H7 (cell line): ENCODE data around the gene TOR3A. TPM values are rescaled to one million over a fixed set of nuclear protein-coding genes. Genes with fewer than 3 reads are reported as not detected.
"Not testable (repeated sequence)": the region's sequence is repeated elsewhere in the genome, so short reads cannot be mapped to it uniquely, and the experiment has no call there.

Experiments
- DNase-seq: peaks from one replicate; pipeline ENCODE4 v3.0.0; 2012
- H3K27me3 ChIP-seq: 2 replicates; pipeline ENCODE4 v1.6.0; 2011; ENCODE audit warnings: mild to moderate bottlenecking, low read length; ENCODE audit not compliant: control insufficient read depth, insufficient read depth
- H3K36me3 ChIP-seq: replicated peaks from 2 replicates; pipeline ENCODE4 v1.5.1; 2011; ENCODE audit warnings: low read length; ENCODE audit not compliant: control insufficient read depth, insufficient read depth
- H3K4me3 ChIP-seq: 2 replicates; pipeline ENCODE4 v1.5.1; 2011; ENCODE audit warnings: low read depth, mild to moderate bottlenecking, control low read depth, low read length, moderate library complexity; ENCODE audit not compliant: insufficient read depth
- total RNA-seq: library from RNA; depleted of rRNA; stranded (reverse); fragments of >200 nt; shearing (Covaris generic); gene quantifications from 2 replicates; pipeline ENCODE4 v1.2.3, GENCODE V29; 2014; rRNA removed

The TOR3A gene, protein sequence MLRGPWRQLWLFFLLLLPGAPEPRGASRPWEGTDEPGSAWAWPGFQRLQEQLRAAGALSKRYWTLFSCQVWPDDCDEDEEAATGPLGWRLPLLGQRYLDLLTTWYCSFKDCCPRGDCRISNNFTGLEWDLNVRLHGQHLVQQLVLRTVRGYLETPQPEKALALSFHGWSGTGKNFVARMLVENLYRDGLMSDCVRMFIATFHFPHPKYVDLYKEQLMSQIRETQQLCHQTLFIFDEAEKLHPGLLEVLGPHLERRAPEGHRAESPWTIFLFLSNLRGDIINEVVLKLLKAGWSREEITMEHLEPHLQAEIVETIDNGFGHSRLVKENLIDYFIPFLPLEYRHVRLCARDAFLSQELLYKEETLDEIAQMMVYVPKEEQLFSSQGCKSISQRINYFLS
- total RNA-seq = 25.3 and 29.7 TPM in 2 replicates

DNA sequence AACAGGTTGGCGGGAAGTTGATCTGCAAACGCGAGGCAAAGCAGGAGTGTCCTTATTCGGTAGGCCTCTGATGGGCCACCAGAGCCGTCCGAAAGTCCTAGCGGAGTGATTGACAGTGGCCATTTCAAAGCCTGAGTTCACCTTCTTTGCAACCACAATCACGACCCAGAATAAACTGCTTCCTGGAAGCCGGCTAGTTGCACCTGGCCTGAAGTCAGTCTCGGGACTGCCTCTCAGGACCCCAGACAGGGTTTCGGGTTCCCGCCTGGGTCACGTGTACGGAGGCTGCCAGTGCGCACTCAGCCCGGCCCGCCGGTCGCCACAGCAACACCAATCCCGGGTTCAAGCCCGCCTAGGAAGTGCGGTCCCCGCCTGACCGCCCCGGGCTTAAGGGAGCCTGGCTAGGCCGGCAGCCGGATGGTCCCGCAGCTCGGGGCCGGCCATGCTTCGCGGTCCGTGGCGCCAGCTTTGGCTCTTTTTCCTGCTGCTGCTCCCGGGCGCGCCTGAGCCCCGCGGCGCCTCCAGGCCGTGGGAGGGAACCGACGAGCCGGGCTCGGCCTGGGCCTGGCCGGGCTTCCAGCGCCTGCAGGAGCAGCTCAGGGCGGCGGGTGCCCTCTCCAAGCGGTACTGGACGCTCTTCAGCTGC is at the start of gene TOR3A:
TSS of gene TOR3A (plus strand) at position 384 of the 646 bp plus-strand sequence. CDS start at position 443, 59 bp downstream.
- no peaks in the 10 kb centered on the region; the same call in 1 of the 2 replicates for H3K36me3 ChIP-seq
- peak within 1 kb of the TSS; percentile 92 for H3K4me3 ChIP-seq
- peak; percentile 96 for DNase-seq
- peaks cover 3% of the 10 kb centered on the region; the same call in 1 of the 2 replicates for H3K27me3 ChIP-seq

DNA sequence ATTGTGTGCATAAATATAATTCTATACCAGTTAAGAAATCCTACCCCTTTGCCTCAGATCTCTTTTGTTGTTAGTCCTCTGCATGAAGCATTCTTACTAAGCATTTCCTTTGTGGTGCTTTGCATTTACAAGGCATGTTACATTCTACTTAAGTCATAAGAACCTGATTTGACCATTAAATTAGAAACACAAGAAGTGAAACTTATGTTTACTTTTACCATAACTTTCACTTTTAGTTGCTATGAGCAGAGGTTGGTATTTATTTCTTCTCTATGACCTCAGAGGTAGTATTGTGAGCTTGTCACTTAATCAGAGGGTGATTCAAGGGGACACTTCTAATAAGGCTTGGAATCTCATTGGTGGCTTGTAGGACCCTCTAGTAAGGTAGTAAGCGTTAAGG is 47.1 kb upstream of the TOR3A start:
- DNase-seq = no peak
- Histone ChIP-seq H3K4me3 (no peak overlapping the region), H3K27me3 (no peaks in the 10 kb centered on the region), H3K36me3 (no peaks in the 10 kb centered on the region)

DNA sequence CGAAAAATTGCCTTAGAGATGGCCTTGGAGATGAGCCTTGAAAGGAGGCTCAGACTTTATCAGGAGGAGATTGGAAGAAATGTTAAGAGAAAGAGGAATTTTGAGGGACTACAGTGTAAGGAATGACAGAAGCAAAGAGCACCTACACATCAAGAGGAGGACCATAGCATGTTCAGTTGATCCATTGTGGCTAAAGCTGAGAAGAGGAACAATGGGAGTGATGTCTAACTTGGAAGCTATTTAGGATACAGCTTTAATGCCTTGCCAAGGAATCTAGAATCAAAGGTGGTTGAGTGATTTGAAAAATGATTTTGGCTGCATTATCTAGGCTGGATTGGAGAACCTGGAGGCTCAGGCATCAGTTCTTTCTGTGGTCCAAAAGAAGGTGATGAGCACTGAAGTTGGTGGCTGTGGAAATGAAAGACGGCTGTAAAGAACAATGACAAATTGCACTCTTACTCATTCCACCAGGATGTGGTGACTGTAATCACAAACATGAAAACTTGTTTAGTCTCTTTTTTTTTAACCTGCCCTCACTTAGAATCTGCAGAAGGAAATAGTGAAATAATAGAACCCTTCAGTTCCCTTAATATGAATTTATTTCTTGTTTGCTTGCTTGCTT is 44.9 kb upstream of the TOR3A start:
- H3K27me3 ChIP-seq = no peaks in the 10 kb centered on the region
- H3K36me3 ChIP-seq = no peaks in the 10 kb centered on the region
- no peak for DNase-seq
- H3K4me3 ChIP-seq = no peak overlapping the region

DNA sequence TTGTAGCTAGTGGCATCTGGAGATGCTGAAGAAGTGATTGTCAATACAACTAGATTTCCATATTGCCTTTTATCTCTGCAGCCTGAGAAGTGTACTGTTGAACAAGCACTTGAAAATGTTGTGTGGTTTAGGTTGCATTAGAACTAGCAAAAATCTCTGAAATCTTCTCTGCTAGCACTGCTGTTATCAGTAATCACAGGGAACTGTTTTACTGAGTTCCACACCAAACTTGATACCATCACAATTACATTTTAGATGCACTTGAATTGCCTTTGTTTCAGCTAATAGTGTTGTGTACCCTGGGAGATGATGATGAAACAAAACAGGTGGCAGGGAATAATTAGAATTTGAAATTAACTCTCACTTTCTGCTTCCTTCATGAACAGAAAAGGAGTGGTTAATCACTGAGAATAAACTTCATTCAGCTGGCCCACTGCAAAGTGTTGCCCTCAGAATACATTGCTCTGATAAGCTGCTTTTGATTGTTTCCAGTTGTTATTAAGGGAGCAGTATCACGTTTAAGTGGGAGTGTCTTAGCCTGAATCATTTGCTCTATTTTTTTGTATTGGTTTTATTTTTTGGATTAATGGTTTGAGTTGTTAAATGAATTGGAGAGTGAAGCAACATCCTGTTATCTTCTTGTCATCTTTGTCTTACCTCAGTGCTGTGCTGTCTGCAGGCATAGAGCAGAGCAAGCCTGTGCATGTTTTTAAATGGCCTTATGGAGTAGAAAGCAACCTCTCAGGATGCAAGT is 43.2 kb upstream of the TOR3A start:
- Histone ChIP-seq H3K27me3 (no peaks in the 10 kb centered on the region), H3K4me3 (no peak overlapping the region), H3K36me3 (no peaks in the 10 kb centered on the region)
- no peak for DNase-seq

DNA sequence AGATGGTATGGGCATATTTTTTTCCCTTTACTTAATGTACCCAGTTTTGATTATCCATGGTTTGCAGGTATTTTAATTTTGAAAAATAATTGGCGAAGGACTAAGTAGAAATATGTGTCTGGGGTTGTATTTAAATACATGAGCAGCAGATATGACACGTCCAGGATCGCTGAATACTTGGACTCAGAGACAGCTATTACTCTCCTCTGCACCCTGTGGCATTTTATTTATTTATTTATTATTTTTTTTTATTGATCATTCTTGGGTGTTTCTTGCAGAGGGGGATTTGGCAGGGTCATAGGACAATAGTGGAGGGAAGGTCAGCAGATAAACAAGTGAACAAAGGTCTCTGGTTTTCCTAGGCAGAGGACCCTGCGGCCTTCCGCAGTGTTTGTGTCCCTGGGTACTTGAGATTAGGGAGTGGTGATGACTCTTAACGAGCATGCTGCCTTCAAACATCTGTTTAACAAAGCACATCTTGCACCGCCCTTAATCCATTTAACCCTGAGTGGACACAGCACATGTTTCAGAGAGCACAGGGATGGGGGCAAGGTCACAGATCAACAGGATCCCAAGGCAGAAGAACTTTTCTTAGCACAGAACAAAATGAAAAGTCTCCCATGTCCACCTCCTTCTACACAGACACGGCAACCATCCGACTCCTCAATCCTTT is 42.2 kb upstream of the TOR3A start:
- H3K4me3 ChIP-seq, DNase-seq, H3K27me3 ChIP-seq, H3K36me3 ChIP-seq: not testable (repeated sequence)

DNA sequence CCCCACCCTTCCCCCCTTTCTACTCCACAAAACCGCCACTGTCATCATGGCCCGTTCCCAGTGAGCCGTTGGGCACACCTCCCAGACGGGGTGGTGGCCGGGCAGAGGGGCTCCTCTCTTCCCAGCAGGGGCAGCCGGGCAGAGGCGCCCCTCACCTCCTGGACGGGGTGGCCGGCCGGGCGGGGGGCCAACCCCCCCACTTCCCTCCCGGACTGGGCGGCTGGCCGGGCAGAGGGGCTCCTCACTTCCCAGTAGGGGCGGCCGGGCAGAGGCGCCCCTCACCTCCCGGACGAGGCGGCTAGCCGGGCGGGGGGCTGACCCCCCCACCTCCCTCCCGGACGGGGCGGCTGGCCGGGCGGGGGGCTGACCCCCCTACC is 41.7 kb upstream of the TOR3A start:
- not testable (repeated sequence) for H3K36me3 ChIP-seq, H3K4me3 ChIP-seq, H3K27me3 ChIP-seq, DNase-seq

DNA sequence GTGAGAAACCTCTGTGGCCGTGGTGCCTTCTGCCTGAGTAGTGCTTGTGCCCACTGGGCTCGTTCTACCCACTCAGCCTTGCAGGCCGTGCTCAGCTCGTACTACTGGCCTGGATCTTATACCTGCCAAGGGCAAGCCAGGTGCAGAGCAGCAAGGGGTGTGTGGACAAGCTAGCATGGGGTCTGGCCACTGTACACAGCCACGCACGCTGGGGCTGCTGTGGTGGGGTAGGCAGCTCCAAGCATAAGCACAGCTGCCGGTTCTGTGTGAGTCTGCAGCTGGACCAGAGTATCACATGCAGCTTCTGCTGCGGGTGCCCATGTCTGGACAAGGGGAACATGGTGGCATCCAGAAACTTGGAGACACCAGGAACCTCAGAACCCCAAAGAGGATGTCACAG is 39.8 kb upstream of the TOR3A start:
- no peaks in the 10 kb centered on the region for H3K36me3 ChIP-seq
- no peak overlapping the region for H3K4me3 ChIP-seq
- no peaks in the 10 kb centered on the region for H3K27me3 ChIP-seq
- no peak for DNase-seq

DNA sequence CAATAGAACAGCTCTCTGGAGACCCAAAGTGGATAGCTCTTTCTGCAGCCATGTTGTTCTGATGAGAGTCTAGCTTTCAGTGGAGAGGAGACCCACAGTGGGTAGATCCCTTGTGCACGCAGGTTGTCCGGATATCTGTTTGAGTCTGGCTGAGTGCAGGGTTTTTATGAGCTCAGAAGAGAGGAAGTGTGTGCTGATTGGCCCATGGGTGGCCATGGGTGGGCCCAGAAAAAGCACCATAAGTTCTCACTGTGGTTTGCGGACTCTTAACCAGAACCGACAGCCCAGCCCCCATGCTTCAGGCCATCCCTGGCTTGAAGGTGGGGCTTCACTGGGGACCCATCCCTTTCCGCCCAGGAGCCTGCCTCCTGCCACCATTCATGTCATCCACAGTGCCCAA is 39.2 kb upstream of the TOR3A start:
- no peak for DNase-seq
- Histone ChIP-seq H3K36me3 (no peaks in the 10 kb centered on the region), H3K27me3 (no peaks in the 10 kb centered on the region), H3K4me3 (no peak overlapping the region)

DNA sequence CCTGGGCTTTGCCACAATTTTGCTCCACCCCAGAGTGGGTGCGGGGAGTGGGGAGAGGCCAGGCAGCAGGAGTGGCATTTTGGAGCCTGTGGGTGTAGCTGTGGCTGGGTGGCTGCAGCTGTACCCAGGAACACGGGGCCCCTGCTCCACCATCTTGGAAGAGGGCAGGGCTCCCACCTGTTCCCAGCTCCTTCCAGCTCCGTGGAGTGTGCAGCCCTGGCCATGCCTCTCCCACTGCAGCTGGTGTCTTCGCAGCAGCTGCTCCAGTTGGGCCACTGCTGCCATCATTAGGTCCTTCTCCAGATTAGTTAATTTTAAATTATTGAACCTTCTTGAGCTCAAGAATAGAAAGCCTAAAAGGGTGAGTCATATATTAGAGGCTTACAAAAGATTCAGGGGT is 38.6 kb upstream of the TOR3A start:
- Histone ChIP-seq H3K27me3 (no peaks in the 10 kb centered on the region), H3K4me3 (no peak overlapping the region), H3K36me3 (no peaks in the 10 kb centered on the region)
- DNase-seq = no peak

DNA sequence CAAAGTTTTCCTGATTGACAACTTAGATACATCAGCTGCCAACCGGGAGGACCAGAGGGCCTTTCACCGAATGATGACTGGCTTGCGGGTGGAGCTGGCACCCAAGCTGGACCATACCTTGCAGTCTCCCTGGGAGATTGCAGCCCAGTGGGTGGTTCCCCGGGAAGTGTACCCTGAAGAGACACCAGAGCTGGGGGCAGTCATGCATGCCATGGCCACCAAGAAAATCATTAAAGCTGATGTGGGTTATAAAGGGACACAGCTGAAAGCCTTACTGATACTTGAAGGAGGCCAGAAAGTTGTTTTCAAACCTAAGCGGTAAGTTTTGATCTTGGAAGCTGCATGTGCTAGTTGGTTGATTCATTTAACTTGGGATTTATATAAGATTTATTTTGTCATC is 38.0 kb upstream of the TOR3A start:
- Histone ChIP-seq H3K4me3 (no peak overlapping the region), H3K36me3 (no peaks in the 10 kb centered on the region), H3K27me3 (no peaks in the 10 kb centered on the region)
- DNase-seq = no peak

DNA sequence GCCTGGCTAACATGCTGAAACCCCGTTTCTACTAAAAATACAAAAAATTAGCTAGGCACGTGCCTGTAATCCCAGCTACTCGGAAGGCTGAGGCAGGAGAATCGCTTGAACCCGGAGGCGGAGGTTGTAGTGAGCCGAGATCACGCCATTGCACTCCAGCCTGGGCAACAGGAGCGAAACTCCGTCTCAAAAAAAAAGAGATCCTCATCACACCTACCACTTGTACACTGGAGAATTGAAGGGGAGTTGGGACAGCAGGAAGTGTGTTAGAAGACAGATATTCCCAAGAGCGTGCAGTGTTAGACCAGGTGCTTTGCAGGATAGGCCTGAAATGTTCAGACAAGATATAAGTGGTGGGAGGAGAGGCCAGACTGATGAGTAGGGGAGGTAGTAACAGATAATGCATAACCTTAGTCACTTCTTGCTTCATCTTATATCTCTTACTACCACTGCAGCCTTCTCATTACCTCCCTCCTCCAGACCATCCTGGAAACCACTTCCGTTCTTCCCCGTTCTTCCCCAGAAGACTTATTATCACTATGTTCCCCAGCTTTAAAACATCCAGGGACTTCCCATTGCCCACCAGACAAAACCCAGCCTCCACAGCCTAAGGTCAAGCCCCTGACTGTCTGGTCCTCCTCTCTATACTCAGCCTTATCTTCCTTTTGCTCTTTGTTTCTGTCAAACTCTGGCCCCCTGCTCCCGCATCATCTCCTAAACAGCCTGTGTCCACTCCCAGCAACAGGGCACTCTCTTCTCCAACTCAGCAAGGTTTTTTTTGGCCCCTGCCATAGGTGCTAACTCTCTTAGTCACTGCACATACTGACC is 34.8 kb upstream of the TOR3A start:
- H3K4me3 ChIP-seq = no peak overlapping the region
- DNase-seq = no peak
- no peaks in the 10 kb centered on the region for H3K27me3 ChIP-seq
- no peaks in the 10 kb centered on the region for H3K36me3 ChIP-seq

DNA sequence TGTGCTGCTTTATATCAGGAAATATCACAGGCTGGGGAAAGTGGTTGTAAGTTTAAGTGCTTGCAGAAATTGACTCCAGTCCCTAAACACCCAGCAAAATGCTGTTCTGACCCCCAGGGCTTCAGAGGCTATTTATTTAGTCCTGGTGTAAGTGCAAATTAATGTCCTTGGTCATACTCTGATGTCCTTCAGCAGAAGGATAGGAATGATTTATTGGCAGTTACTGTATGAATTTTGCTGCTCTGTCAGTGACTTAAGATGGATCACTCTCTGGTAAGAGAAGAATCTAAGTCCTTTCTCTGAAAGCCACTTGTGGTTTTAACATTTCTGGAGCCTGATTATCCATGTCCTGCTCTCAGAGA is 34.3 kb upstream of the TOR3A start:
- no peak for DNase-seq
- H3K36me3 ChIP-seq = no peaks in the 10 kb centered on the region
- H3K4me3 ChIP-seq = no peak overlapping the region
- H3K27me3 ChIP-seq = no peaks in the 10 kb centered on the region

DNA sequence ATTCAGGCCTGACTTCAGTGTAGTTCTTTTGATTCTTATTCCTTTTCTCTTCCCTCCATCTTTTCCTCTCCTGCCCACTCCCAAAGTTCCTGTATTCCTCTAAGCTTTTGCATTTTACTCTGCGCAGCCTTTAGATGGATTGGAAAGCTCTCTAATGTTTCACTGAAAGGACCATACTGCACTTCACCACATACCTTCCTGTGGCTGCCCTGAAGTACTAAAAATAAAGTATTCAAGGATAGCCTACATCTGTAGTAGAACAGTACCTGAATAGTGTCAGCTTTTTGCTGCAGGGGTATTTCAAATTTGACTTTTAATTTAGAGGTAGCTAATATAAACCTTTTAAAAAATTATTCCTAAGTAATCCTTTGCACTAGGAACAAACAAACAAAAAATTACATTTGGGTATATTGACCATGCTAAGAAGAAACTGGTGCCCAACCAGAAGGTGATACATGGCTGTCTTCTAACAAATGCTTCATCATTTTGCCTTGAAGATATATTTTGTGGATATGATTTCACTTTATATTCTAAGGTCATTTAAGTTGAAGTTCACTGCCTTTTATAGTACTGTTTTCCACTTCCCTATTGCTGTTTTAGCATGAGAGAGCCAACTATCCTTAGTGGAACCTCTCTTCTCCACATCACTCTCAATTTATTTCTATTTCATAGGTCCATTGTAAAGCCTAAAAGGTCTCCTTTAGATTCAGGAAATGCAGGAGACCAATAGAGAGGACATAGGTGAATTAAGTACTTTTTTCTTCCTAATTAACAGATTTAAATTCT is 33.3 kb upstream of the TOR3A start:
- Histone ChIP-seq H3K4me3 (no peak overlapping the region), H3K36me3 (no peaks in the 10 kb centered on the region), H3K27me3 (no peaks in the 10 kb centered on the region)
- no peak for DNase-seq
